K562 (cell line): Measurements from ENCODE around the gene RDH16. TPM values are rescaled to one million over a fixed set of nuclear protein-coding genes. Genes with fewer than 3 reads are reported as not detected.
A peak's percentile ranks its signal among the peaks of the same experiment; 100 is the strongest.

Source experiments
- AFF4 ChIP-seq: sonication (generic); formaldehyde crosslinking; IDR thresholded peaks from 2 replicates; pipeline ENCODE4 v1.8.0; 2023; ENCODE audit warnings: mild to moderate bottlenecking, missing genetic modification reagents
- BACH1 ChIP-seq: fragments of 200-800 bp; sonication (Bioruptor generic); IDR thresholded peaks from 2 replicates; pipeline ENCODE4 v1.6.1; 2016; ENCODE audit warnings: missing genetic modification characterization, missing compliant biosample characterization
- BDP1 ChIP-seq: IDR thresholded peaks from 3 replicates; pipeline ENCODE4 v1.6.1; 2011; ENCODE audit not compliant: insufficient read length, insufficient read depth
- CBX5 ChIP-seq: IDR thresholded peaks from 2 replicates; pipeline ENCODE4 v1.6.1; 2014; ENCODE audit warnings: low read depth, borderline replicate concordance
- EZH2 ChIP-seq: IDR thresholded peaks from 2 replicates; pipeline ENCODE4 v1.6.1; 2012; ENCODE audit warnings: low read depth, mild to moderate bottlenecking, inconsistent platforms, low read length, borderline replicate concordance
- GTF2E2 ChIP-seq: fragments of 200-800 bp; sonication (Bioruptor generic); IDR thresholded peaks from 2 replicates; pipeline ENCODE4 v1.6.1; 2016; ENCODE audit warnings: missing genetic modification characterization, missing compliant biosample characterization
- TSC22D4 ChIP-seq: fragments of 450-650 bp; IDR thresholded peaks from 2 replicates; pipeline ENCODE4 v1.6.1; 2016; ENCODE audit warnings: missing genetic modification characterization, missing biosample characterization, control low read depth
- polyA plus RNA-seq, 8 experiments: library from polyadenylated mRNA; depleted of rRNA in 4 of 8; stranded (reverse) in 5 of 8; unstranded in 3 of 8; fragments of >200 nt; fragmentation: Nextera tagmentation in 2 of 8; fragmentation: Illumina TruSeq in 1 of 8; extraction: Ambion mirVana in 2 of 8; extraction: Trizol in 1 of 8; gene quantifications; 2 replicates each; pipeline versions ENCODE4 v1.2.1 to v1.2.3, GENCODE V29; 2011 to 2014; ENCODE audit warnings: inconsistent platforms in 1 of 8, missing spikeins in 1 of 8
- total RNA-seq, 7 experiments: library from RNA; depleted of rRNA in 6 of 7; stranded (reverse); fragments of >200 nt in 6 of 7; fragmentation: Illumina TruSeq in 2 of 7; extraction: Trizol in 2 of 7; gene quantifications; 2 replicates each; pipeline versions ENCODE4 v1.2.1 to v1.2.3, GENCODE V29; 2011 to 2021; ENCODE audit warnings: low replicate concordance in 1 of 7
- TF ChIP-seq, protein P1 (sequence below), 3 experiments: IDR thresholded peaks in 2 of 3; conservative IDR thresholded peaks in 1 of 3; 2 replicates each; pipeline ENCODE4 v1.5.1; 2011 to 2012; ENCODE audit warnings: low read length in 3 of 3, mild to moderate bottlenecking in 3 of 3, control low read depth in 2 of 3, improper control_type of control experiment in 1 of 3, inconsistent platforms in 1 of 3, low read depth in 1 of 3, mixed read lengths in 1 of 3, moderate library complexity in 1 of 3; ENCODE audit not compliant: insufficient read depth in 2 of 3

Gene RDH16
- total and polyA plus RNA-seq, 9 of the 15 experiments (the other 6 are each of a cell fraction or from before 2014, with no cell fraction given) = 0.11 to 0.52 (median 0.22) TPM; not detected in 1

DNA sequence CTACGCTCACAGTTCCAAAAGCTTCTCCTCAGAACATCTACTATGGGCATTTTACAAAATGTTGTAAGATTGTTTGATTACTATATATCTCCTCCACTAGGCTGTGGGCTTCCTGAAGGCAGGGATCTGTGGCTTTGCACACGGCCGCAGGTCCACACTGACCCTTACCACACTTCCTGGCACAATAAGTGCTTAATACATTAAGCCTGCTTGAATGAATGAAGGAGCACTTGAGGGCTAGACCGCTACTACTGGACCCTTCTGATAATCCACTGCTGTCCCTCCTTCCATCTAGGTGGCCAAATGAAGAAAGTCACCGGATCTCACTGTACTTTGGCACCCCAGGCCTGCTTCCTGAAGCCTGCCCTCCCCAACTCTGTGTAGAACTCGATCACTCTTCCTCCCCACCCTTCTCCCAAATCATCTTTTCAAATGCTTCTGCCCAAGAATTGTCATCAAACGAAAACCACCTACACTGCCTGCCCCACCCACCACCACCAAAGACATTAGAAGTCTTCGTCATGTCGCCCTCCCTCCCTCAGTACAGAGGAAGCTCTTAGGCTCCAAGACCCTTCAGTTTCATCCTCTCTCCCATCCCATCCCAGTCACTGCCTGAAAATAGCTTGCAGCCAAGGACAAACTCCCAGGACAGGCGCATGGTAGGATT is 49.5 kb upstream of the RDH16 start (continued):
- TF ChIP-seq AFF4 = 0 out of 2 replicates have a peak, but pooled peaks have one; percentile 34
- no peak for TF ChIP-seq BDP1
- no peak for TF ChIP-seq GTF2E2 (tag)
- no peak for TF ChIP-seq CBX5
- TF ChIP-seq, protein P1, sequence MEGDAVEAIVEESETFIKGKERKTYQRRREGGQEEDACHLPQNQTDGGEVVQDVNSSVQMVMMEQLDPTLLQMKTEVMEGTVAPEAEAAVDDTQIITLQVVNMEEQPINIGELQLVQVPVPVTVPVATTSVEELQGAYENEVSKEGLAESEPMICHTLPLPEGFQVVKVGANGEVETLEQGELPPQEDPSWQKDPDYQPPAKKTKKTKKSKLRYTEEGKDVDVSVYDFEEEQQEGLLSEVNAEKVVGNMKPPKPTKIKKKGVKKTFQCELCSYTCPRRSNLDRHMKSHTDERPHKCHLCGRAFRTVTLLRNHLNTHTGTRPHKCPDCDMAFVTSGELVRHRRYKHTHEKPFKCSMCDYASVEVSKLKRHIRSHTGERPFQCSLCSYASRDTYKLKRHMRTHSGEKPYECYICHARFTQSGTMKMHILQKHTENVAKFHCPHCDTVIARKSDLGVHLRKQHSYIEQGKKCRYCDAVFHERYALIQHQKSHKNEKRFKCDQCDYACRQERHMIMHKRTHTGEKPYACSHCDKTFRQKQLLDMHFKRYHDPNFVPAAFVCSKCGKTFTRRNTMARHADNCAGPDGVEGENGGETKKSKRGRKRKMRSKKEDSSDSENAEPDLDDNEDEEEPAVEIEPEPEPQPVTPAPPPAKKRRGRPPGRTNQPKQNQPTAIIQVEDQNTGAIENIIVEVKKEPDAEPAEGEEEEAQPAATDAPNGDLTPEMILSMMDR (IDR thresholded peaks at IDR 0.05 in 2 of 3, conservative IDR thresholded peaks at IDR 0.05 in 1 of 3; ENCODE audit: insufficient read depth in 2 of 3, low read depth in 1 of 3, low read length in 3 of 3) = 0 out of 6 replicates have a peak, but pooled peaks of 2 of the 3 experiments have one; percentile 7 to 14
- no peak for TF ChIP-seq TSC22D4 (tag)
- TF ChIP-seq BACH1 (tag) = no peak
- no peak for TF ChIP-seq EZH2
